ENCODE results near the gene GBE1.
A peak's percentile ranks its signal among the peaks of the same experiment; 100 is the strongest.
"Not testable (repeated sequence)": the region's sequence is repeated elsewhere in the genome, so short reads cannot be mapped to it uniquely, and the experiment has no call there.

The GBE1 gene

DNA sequence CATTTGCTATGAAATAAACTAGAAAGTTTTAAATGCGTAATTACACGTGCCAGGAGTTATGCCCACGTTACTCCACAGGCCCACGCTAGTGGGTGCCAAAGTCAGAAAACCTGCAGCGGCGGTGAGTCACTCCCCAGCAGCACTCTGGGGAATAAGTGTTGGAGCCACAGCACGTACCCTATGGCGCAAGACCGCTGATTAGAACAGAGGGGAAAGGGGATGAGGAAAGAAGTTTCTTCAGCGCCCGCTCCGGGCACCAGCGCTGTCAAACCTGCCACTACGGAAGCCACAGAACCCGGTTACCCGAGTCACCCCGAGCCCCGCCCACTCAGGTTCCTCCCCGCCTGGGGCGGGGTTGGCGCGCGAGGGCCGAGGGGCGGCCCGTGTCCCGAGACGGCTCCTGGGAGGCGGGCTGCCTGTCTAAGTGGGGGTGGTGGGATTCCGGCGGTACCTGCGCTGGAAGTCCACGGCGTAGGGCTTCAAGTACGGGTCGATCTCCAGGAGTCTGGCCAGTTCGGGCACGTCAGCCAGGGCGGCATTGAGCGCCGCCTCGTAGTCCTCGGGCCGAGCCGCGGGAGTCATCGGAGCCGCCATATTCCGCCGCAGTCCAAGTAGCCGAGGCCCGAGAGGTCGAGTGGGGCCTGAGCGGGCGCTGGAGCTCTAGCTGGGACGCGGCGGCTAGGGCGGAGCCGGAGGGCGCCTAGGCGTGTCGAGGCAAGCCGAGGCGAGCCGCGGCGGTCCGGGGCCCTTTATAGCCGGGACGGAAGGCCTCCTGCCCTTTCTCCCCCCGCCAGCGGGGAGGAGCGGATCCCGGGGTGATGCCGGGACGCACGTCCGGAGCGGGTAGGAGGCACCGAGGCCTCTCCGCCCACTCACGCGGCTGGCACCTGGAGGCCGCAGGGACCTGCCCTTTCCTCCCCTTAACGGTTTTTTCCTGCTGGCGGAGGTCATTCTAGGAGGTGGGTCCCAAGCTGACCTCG, at the start of gene GBE1:
GBE1 (minus strand) TSS at position 722 of the 980 bp plus-strand sequence; CDS start at position 594, 128 bp downstream.
- peak; percentile 93 to 97 for DNase-seq

DNA sequence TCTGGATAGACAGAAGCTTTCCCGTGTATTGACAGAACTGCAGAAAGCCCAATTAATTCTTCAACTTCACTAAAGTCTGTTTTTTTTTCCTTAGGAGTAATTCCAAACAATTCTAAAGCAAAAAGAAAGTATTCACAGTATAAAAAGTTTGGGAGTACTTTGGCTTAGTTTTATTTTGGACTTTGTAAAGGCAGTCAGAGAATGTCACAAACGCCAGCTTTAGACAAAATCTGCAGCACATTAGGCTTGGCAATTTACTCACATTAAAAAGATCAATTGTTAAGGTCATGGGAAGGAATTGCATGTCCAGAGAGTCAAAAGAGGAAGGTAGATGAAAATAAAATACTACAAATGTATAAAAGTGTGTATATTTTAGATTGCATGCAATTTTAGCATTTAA, 47.5 kb upstream of the GBE1 start:
- peak in 1 of 2 donors; percentile 15 for DNase-seq

DNA sequence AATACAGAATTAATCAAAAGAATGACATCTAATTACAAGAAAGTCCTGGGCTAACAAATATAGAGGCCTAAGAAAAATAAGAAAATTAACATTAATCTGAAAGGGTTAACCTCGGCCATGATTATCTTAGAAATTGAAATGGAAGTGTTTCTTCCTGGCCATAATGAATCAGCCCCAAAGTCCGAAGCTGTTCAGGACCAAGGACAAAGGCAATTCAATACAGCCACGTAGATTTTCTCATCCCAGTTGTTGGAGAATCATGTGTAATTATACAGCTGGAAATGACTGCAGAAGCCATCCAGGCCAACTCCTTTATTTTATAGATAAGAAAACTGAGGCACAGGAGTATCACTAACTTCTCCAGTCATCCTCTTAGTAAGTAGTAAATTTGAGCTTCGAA, 38.0 kb upstream of the GBE1 start:
- no peak for DNase-seq

DNA sequence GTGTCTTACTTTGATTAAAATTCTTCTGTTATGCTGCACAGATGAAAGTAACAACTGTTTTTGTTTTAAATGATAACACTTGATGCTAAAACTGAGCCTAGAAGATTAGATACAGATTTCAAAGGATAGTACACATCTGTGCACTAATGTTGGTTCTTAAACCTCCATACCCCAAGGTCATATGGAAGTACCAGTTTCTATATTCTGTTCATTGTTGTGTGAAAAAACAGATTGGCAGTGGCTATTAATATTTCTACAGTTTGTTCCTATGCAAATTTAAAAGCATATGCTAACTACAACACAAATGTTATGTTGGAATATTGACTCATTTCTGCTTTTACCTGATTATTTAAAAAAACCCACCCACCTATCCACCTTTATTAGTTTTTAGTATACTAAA, 32.0 kb upstream of the GBE1 start:
- no peak for DNase-seq

DNA sequence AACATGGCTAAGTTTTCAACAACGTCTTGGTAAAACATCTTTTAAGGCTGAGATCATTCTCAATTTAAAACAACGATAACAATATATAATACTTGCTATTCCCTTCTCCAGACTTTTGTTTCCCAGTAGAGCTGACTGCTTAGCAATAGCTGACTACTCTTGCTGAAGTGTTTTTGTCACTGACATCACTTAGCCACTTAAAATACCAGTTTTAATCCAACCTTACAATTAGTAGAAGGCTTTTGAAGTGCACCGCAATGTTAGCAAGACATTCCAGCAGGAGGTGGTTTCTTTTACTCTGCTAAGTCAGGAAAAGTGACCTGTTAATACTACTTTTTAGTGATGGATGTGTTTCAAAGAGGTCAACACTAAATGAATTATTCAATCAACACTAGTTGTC, 28.7 kb upstream of the GBE1 start:
- no peak for DNase-seq

DNA sequence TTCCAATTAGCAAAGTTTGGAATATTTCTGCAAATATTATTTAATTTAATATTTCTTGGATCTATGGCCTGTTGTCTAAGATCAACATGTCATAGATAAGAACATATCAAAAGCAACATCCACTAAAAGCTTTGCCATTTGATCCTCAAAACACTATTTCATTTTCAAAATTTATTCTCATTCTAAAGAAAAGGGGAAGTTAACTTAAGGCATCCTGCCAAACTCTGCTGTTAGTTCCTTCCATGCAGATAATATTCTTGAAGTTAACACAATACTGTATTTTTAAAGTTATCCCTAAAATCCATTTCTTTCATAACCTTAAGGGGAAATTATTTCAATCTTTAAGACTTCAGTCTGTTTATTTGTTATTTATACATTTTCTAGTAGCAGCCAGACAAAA, 28.2 kb upstream of the GBE1 start:
- no peak for DNase-seq

DNA sequence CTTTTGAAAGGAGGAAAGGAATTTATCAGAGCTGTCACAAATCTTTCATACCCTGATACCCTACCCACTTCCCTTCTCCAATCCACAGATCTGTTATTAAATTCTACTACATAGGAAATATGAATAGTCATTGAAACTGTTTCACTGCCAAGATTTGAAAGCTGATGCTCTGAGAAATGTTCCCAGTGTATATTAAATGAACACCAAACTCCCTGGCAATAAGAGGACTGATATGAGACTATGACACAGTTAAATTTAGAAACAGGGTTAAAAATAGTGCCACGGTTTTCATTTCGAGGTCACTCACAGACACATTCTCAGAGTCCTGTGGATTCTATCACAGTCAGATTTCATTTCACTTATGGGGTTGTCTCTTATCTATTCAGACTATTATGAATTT, 27.2 kb upstream of the GBE1 start:
- no peak for DNase-seq

DNA sequence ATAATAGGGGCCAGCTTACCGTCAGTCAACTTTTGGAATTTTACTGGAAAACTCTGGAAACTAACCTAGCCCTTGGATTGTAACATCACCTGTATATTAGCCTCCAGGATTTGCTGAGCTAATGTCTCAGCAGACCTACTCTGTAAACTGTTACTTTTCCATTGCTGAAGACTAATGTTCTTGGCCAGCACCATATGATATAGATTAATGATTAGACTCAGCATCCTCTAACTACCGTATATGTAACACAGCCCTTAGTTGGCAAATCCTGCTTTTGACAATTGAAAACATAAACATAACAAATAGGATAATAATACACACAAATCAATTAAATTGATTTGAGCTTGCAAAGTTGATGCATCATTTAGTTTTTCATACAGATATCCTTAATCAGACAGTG, 26.6 kb upstream of the GBE1 start:
- DNase-seq: no peak

DNA sequence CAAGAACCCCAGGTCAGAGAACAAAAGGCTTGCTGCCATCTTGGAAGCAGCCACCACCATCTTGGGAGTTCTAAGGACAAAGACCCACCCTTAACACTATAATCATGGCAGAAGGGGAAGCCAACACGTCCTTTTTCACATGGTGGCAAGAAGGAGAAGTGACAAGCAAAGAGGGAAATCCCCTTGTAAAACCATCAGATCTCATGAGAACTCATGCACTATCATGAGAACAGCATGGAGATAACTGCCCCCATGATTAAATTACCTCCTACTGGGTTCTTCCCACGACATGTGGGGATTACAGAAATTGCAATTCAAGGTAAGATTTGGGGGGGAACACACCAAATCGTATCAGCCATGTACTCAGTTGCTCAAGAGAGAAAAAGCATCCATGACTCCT, 21.1 kb upstream of the GBE1 start:
- DNase-seq: no peak

DNA sequence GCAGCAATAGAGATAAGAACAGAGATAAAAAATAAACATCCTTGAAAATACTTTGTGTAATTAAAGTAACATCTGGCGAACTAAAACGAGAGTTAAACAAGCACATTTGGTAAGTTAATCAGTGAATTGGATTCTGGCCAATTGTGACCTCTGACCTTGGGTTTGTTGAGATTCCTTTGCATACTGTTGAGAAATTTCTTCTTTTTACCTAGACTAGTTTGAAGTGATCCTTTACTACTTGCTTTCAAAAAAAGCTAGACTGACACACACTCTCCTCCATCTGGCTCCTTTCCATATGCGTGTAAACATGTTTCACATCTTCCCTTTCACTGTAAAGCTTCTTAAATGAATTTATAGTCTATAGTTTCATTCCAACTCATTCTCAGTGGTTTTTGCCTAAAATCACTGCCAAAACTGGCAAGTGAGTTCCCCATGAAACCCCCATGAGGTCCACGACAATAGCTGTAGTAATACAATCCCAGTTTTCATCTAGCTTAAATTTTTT, 17.3 kb upstream of the GBE1 start:
- no peak for DNase-seq

DNA sequence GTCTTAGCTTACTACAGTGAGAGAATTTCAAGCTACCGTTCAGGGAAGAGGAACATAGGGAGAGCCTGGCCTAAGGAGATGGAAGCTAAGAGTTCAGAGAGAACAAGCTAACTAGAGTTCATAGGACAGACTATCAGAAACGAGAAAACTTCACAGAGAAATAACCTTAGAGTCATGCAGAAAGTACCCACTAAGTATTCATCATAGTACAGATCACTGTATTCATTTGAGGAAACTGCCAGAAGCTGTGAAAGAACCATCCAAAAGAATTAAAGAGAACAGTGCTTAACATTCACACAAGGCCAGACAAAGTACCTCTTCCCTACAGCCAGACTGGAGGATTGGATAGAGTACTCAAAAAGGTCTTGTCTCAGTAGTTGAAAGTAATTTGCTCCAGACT, 15.2 kb upstream of the GBE1 start:
- DNase-seq: no peak

DNA sequence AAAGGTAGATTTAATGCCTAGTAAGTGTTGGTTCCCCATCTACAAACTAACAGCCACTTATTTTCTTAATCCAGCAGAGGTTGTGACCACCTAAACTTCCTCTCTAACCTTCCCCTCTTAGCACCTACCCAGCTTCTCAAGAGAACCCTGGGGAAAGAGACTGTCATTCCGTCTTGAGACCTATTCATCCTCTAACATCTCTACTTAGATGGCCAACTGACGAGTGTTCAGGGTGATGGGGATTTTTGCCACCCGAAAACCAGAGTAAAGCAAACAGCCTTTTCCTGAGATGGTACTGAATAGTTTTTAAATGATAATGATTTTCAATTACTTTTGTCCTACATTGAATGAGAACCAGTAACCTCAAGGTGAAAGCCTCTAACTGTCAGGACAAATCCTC, 9.3 kb upstream of the GBE1 start:
- DNase-seq: no peak

DNA sequence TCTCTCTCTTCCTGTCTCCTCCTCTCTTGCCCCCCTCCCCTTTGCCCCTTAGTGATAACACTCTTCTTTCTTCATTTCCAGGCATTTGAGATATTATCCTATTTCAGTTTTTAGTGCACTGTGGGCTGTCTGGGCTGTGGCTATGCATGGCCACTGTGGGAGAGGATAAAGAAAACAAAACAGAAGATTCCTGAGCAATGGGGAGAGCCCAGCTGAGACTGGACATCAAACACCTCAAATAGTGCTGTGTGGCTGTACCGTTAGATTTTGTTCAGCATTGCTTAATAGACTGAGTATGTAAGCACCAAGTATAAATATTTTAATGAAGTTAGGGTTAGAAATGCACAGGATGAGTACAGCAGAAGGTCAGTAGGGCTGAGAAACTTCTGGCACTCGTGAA, 7.9 kb upstream of the GBE1 start:
- no peak for DNase-seq

DNA sequence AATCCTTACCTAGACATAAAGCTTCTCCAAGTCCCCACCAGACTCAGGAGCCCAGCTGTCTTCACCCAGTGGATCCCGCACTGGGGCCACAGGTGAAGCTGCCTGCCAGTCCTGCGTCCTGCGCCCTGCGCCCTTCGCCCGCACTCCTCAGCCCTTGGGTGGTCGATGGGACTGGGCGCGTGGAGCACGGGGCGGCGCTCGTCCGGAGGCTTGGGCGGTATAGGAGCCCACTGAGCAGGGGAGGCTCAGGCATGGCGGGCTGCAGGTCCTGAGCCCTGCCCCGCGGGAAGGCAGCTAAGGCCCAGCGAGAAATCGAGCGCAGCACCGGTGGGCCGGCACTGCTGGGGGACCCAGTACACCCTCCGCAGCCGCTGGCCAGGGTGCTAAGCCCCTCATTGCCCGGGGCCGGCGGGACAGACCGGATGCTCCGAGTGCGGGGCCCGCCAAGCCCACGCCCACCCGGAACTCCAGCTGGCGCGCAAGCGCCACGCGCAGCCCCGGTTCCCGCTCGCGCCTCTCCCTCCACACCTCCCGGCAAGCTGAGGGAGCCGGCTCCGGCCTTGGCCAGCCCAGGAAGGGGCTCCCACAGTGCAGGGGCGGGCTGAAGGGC, 5.9 kb upstream of the GBE1 start:
- DNase-seq: not testable (repeated sequence)

DNA sequence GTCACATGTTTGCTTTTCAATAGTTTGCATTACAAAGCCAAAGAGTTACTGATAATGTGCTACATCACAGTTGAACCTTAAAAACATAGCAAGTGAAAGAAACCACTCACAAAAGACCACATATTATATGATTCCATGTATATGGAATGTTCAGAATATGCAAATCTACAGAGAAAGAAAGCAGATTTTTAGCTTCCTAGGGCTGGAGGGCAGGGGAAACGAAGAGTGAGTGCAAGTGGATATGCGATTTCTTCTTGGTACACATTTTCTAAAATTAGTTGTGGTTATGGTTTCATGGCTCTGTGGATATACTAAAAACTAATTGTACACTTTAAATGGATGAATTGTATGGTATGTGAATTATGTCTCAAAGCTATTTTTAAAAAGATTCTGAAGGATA, 4.0 kb upstream of the GBE1 start:
- no peak for DNase-seq

DNA sequence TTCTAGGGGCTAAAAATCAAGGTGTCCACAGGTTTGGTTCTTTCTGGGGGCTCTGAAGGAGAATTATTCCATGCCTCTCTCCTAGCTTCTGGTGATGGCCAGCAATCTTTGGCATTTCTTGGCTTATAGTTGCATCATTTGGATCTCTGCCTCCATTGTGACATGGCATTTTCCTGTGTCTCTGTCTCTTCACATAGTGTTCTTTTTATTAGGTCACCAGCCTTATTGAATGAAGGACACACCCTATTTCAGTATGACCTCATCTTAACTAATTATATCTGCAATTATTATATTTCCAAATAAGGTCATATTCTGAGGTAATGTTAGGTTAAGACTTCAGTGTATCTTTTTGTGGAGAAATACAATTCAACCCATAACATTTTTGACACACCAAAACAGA, 3.2 kb upstream of the GBE1 start:
- no peak for DNase-seq

DNA sequence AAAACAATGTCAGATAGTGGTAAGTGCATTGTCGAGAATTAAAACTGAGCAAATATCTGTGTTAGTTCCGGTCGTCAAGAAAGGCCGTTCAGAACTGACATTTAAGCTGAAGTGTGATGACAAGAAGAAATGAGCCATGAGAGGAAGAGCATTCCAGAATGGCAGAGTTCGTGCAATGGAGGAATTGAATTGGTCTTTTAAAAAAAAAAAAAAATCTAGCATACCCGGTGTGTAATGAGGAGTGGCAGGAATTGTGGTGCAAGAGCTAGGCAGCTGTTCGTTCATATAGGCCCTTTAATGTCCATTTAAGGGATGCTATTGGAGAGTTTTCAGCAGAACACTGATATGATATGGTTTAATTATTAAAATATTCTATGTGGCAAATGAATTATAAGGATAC, 2.6 kb upstream of the GBE1 start:
- DNase-seq: no peak

DNA sequence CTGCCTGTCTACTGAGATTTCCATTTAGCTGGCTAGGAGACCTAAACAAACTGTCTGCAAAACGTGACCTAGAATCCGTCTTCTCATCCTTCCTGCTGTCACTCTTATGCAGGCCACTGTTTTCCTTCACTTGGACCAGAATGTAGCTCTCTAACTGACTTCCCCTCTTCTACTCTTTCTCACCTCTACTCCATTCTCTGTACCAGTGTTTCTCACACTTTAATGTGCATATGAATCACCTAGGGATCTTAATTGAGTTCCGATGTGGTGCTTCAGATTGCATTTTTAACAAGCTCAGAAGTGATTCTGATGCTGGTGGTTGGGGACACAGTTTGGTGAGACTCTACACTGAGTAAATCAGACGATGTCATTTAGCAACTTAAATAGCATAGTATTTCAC, 1.6 kb upstream of the GBE1 start:
- DNase-seq: no peak

DNA sequence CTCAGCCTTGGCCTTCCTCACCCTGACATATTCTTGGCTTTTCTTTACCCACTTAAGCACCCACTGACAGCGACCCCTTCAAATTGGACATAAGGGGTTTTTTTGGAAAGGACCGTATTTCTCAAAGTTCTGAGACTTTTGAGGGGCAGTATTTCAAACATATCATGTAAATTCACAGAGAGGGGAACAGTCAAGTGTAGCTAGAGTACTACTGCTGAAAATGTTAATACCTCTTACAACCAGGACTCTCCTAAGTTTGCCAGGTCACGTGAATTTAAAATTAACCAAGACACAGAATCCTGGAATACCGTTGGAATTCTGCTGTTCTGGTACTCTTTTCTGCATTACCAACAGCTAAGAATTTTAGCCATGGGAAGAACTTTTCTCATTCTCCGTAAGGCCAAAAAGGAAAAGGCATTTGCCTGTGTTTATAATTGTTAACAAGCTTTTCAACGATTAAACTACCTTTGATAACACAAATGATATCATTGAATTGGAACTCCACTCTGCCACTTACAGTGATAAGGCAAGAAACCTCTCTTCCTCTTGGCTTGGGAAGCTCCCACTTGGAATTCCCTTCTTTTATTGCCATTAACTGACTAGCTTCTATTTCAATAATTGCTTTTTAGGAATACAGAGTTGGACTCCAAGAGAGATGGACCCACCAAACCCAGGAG, 597 bp upstream of the GBE1 start:
- DNase-seq: no peak

DNA sequence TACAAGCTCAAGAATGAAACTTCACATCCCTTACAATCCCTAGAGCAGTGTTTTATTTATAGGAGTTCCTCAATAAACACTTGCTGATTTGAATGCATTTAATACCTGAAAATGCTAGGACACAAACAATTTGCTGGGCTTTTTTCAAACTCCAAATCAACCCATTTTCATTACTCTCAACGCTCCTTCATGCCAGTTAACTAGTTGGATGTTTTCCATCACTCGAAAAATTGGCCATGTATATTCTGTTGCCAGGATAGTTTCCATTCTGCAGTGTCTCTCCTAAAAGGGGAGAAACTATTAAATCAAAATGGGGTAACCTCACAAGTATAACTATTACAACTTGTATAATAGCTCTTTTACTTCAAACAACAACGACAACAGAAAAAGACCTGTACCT, 1.2 kb downstream of the GBE1 start:
- DNase-seq: no peak

DNA sequence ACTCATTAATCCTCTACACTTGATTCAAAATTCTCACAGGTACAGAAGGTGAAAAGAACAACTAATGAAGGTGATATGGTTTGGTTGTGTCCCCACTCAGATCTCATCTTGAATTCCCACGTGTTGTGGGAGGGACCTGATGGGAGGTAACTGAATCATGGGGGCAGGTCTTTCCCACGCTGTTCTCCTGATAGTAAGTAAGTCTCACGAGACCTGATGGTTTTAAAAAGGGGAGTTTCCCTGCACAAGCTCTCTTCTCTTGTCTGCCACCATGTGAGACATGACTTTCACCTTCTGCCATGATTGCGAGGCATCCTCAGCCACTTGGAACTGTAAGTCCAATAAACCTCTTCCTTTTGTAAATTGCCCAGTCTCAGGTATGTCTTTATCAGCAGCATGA, 2.7 kb downstream of the GBE1 start:
- not testable (repeated sequence) for DNase-seq

DNA sequence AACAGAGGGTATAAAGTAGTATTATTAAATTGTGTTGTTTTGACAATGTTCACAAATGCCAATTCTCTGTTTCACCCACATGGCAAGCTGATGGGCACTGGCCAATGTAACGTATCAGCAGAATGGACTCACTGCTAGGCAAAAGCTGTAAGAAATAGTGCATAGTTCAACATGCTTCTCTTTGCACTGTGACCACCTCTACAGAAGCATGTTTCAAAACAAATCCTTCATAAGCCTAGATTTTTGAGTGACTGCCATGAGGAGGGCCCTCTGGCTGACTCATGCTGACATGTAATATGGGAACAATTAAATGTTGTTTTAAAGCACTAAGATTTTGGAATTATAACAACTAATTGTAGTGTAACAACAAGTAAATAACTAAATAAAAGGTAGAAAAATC, 3.2 kb downstream of the GBE1 start:
- no peak for DNase-seq

DNA sequence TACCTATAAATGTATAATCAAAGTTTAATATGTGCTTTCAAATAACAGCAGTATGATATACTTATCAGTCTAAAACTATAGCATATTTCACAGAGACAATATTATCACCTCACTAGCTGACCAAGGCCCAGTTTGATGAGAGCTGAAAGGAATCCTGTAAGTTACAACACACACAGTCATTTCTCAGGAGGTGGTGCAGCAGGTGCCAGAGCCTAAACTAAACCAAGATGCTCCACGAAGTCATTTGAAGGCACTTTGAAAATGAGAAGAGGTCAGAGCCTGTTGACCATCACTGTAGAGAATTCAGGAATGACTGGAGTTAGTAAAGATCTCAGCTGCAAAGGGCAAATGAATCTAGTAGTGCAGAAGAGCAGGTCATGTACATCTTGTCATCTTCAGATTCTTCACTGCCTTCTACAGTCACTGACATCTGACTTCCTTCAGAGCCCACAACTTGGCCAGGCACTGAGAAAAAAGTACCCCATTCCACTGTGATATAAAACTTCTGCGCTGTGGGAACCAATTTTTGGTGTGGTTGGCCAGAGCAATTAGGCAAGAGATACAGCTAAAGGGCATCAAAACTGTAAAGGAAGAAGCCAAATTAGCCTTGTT, 7.9 kb downstream of the GBE1 start:
- no peak for DNase-seq
